Skin epidermis (tissue), 12 donors: ENCODE measurements around the gene VAMP8.
A peak's percentile ranks its signal among the peaks of the same experiment; 100 is the strongest.
"Not testable (repeated sequence)": the region's sequence is repeated elsewhere in the genome, so short reads cannot be mapped to it uniquely, and the experiment has no call there.

ENCODE experiments used
- H3K27ac ChIP-seq, 21 experiments: fragments of 200-600 bp; sonication (generic) in 11 of 21; one replicate each; pipeline ENCODE4 v1.5.0; 2020; ENCODE audit warnings: mild to moderate bottlenecking in 3 of 21, inconsistent platforms in 2 of 21, moderate library complexity in 2 of 21
- H3K4me3 ChIP-seq, 7 experiments: fragments of 200-600 bp; sonication (generic) in 2 of 7; one replicate each; pipeline ENCODE4 v1.5.0; 2020; ENCODE audit warnings: inconsistent platforms in 2 of 7, mild to moderate bottlenecking in 2 of 7, moderate library complexity in 1 of 7

VAMP8 gene

DNA sequence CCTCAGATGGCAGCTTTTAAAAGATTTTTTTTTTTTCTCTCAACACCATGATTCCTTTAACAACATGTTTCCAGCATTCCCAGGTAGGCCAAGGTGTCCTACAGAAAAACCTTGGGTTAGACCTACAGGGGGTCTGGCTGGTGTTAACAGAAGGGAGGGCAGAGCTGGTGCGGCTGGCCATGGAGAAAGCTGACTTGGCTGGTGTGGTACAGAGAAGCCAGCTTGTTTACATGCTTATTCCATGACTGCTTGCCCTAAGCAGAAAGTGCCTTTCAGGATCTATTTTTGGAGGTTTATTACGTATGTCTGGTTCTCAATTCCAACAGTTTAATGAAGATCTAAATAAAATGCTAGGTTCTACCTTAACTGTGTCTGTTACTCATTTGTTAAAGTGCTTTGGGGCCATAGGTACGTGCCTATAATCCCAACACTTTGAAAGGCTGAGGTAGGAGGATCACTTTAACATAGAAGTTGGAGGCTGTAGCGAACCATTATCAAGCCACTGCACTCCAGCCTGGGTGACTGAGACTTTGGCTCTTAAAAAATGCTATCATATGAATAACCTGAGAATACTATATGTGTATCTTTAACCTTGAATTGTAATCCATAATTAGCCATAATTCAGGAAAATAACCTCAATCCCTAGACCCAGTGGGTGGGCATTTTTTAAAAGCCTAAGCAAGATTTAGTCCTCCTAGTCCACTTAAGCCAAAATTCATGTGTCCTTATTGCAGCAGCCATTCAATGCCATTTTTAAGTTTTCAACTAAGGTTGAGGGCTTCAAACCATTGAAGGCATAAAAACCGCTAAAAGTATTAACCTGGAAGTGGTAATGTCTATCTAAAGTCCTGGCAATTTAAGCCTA is 32.2 kb upstream of the VAMP8 start:
- not testable (repeated sequence) for H3K4me3 ChIP-seq
- H3K27ac ChIP-seq = peak overlapping the region in 2 of 21 experiments; percentile 2 to 48

GRCh38 chr2:85545780-85546240 is 31.6 kb upstream of the VAMP8 start:
- Histone ChIP-seq H3K27ac (peak overlapping the region in 2 of 21 experiments; percentile 6 to 62), H3K4me3 (no peak overlapping the region)

- peak overlapping the region in 6 of 21 experiments; percentile 7 to 54 (median 22) for H3K27ac ChIP-seq
- H3K4me3 ChIP-seq = no peak overlapping the region
Observed at GRCh38 chr2:85547089-85547858, 30.1 kb upstream of the VAMP8 start.

DNA sequence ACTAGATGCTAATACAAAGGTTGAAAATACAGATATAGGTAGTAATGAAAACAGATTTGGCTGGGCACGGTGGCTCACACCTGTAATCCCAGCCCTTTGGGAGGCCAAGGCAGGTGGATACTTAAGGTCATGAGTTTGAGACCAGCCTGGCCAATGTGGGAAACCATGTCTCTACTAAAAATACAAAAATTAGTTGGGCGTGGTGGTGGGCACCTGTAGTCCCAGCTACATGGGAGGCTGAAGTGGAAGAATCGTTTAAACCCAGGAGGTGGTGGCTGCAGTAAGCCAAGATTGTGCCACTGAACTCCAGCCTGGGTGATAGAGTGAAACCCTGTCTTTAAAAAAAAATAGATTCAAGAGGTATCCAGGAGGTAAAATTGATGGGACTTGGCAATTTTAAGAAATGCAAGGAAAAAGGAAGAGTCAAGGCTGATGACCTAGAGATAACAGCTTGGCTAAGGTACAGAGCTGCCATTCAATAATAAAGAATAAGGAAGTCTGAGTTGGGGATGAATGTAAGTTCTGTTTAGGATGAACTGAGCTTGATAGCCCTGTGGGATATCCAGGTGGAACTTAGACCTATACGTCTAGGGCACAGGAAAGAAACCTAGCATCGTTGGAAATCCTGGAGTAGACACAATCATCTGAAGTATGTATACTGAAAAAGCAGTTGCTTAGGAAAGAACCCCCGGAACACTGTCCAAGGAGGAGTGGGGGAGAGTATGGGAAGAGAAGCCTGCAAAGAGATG is 29.4 kb upstream of the VAMP8 start:
- no peak overlapping the region for H3K4me3 ChIP-seq
- H3K27ac ChIP-seq = peak overlapping the region in 1 of 21 experiments; percentile 54

DNA sequence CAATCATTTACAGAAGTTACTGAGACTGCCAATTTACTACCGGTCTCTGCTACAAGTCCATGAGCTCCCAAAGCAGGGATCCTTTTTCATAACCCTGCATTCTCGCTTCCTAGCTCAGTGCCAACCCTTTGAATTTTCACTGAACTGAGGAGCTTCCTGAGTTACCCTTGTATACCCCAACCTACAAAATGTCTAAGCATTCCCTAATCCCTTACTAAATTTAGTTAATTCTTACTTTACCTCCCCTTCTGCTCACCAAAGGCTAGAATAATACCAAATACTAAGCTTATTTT is 28.8 kb upstream of the VAMP8 start:
- H3K27ac ChIP-seq = no peak overlapping the region
- H3K4me3 ChIP-seq = no peak overlapping the region

GRCh38 chr2:85549095-85549494 is 28.3 kb upstream of the VAMP8 start:
- Histone ChIP-seq H3K4me3 (no peak overlapping the region), H3K27ac (peak overlapping the region in 3 of 21 experiments; percentile 1 to 38 (median 8))

DNA sequence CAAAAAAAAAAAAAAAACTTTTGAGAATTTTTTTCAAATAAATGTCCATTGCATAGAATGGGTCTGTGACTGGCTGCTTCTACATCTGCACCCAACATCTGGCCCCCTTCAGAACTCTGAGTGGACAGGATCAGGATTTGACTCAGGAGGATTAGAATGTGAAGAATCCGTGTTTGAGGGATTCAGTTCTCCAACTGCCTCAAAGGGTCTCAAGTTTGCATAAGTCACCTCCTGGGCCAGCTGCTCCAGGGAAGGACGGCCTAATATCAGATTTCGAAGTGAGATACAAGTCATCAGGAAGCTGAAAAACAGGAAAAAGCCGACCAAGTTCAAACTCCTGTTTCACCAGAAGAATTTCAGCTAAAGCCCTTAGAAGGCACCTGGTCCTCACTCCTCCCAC is 27.6 kb upstream of the VAMP8 start:
- H3K4me3 ChIP-seq = no peak overlapping the region

GRCh38 chr2:85550486-85550885 is 26.9 kb upstream of the VAMP8 start:
- Histone ChIP-seq H3K4me3 (no peak overlapping the region), H3K27ac (peak overlapping the region in 10 of 21 experiments; percentile 19 to 78 (median 30))

More for the DNA sequence above, 27.6 kb upstream of the VAMP8 start:
- H3K27ac ChIP-seq = peak overlapping the region in 10 of 21 experiments; percentile 18 to 78 (median 32)

- no peak overlapping the region for H3K4me3 ChIP-seq
Observed at GRCh38 chr2:85551698-85552678, 25.4 kb upstream of the VAMP8 start.

GRCh38 chr2:85553184-85553583 is 24.2 kb upstream of the VAMP8 start:
- no peak overlapping the region for H3K27ac ChIP-seq
- no peak overlapping the region for H3K4me3 ChIP-seq

More at GRCh38 chr2:85551698-85552678, 25.4 kb upstream of the VAMP8 start:
- peak overlapping the region in 2 of 21 experiments; percentile 16 to 42 for H3K27ac ChIP-seq

- H3K27ac ChIP-seq = no peak overlapping the region
- no peak overlapping the region for H3K4me3 ChIP-seq
Observed at GRCh38 chr2:85554980-85555612, 22.3 kb upstream of the VAMP8 start.

GRCh38 chr2:85557130-85557529 is 20.3 kb upstream of the VAMP8 start:
- no peak overlapping the region for H3K4me3 ChIP-seq
- H3K27ac ChIP-seq = no peak overlapping the region

GRCh38 chr2:85558160-85558559 is 19.2 kb upstream of the VAMP8 start:
- Histone ChIP-seq H3K4me3 (no peak overlapping the region), H3K27ac (no peak overlapping the region)

DNA sequence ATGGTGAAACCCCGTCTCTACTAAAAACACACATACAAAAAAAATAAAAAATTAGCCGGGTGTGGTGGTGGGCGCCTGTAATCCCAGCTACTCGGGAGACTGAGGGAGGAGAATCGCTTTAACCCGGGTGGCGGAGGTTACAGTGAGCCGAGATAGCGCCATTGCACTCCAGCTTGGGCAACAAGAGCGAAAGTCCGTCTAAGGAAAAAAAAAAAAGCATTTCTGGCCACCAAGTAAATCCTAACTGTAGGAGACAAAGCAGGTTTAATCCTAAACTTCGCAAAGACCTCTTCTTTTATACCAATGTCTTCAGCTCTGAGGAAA is 17.0 kb upstream of the VAMP8 start:
- peak overlapping the region in 9 of 21 experiments; percentile 86 to 95 (median 90) for H3K27ac ChIP-seq
- H3K4me3 ChIP-seq = peak overlapping the region; percentile 48 to 84 (median 76)

- H3K4me3 ChIP-seq = peak overlapping the region; percentile 48 to 84 (median 76)
- H3K27ac ChIP-seq = peak overlapping the region; percentile 27 to 95 (median 89)
Observed at GRCh38 chr2:85560812-85561279, 16.5 kb upstream of the VAMP8 start.

- H3K4me3 ChIP-seq = peak within 1 kb of the TSS; percentile 48 to 84 (median 76)
- H3K27ac ChIP-seq = peak within 1 kb of the TSS; percentile 27 to 95 (median 89)
Observed at GRCh38 chr2:85561280-85562212, 15.8 kb upstream of the VAMP8 start, which contains the start of gene GGCX. GGCX (minus strand) TSS chr2:85561493; CDS start chr2:85561428, 65 bp downstream.

GRCh38 chr2:85564144-85564563 is 13.2 kb upstream of the VAMP8 start:
- Histone ChIP-seq H3K27ac (peak overlapping the region in 3 of 21 experiments; percentile 21 to 61 (median 35)), H3K4me3 (no peak overlapping the region)
